GM18505 (cell line): ENCODE data around the gene CRYBG1.

ENCODE experiments used
- ATAC-seq: cut with Tn5 transposase; IDR thresholded peaks from one replicate; pipeline ENCODE4 v1.9.1; 2021; ENCODE audit not compliant: unreplicated experiment
- POLR2A ChIP-seq: IDR thresholded peaks from 4 replicates; pipeline ENCODE4 v1.6.1; 2011; ENCODE audit warnings: borderline replicate concordance; ENCODE audit not compliant: insufficient read depth, insufficient read length; ENCODE audit errors: extremely low read depth

Gene CRYBG1

DNA sequence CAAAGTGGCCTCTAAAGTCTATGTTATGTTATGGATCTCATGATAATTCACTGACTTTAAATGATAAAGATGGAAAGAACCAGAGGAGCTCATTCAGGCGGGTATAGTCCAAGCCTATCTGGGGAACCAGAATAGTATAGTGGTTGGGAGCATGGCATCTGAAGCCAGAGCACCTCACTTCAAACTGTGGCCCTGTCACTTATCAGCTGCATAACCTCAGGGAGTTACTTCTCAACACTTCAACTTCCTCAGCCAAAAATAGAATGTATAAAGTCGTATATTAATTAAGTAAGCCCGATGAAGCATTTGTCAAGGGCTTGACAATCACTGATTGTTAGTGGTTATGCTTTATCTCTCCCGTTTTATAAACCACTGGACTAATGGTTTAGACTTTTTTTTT, 156.1 kb downstream of the CRYBG1 start:
- ATAC-seq: no peak
- no peak for TF ChIP-seq POLR2A

DNA sequence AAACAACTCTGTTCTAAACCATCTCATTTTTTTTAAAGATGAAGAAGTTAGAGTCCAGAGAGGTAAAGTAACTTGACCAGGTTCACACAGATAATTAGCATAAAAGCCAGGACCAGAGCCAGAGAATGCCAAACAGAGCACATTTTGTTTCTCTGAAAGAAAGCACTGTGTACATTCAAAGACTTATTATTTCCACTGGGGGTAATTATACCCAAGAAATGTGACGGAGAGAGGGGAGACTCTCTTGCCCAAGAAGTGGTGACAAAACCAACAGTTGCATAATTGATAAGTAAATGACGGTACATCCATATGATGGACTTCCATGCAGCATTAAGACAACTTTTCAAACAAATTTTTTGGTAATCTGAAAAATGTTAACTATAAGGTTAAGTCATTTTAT, 157.2 kb downstream of the CRYBG1 start:
- ATAC-seq: no peak
- TF ChIP-seq POLR2A: no peak

DNA sequence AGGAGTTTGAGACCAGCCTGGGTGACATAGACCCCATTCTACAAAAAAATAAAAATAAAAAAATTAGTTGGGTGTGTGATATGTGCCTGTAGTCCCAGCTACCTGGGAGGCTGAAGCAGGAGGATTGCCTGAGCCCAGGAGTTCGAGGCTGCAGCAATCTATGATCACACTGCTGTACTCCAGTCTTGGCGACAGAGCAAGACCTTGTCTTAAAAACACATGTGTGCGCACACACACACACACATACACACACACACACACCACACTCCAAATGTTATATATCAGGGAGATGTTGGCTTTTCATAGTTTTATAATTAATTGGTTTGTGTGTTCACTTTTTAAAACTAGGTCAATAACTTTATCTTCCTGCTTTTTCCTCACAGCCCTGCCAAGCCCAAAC, 158.2 kb downstream of the CRYBG1 start:
- ATAC-seq: no peak
- TF ChIP-seq POLR2A: no peak

DNA sequence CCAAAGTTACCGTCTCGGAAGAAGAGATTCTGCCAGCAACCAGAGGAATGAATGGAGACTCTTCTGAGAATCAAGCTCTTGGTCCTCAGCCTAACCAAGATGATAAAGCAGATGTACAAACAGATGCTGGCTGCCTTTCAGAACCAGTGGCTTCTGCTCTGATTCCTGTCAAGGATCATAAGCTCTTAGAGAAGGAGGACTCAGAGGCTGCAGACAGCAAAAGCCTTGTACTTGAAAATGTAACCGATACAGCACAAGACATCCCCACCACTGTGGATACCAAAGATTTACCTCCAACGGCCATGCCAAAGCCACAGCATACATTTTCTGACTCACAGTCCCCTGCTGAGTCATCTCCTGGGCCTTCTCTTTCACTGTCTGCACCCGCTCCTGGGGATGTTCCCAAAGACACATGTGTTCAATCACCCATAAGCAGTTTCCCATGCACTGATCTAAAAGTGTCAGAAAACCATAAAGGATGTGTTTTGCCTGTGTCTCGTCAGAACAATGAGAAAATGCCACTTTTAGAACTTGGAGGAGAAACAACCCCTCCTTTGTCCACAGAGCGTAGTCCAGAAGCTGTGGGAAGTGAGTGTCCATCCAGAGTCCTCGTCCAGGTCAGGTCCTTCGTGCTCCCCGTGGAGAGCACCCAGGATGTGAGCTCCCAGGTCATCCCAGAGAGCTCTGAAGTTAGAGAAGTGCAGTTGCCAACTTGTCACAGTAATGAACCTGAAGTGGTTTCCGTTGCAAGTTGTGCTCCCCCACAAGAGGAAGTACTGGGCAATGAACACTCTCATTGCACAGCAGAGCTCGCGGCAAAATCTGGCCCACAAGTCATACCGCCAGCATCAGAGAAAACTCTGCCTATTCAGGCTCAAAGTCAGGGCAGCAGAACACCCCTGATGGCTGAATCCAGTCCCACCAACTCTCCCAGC, 159.2 kb downstream of the CRYBG1 start:
- peak; percentile 51 for TF ChIP-seq POLR2A

DNA sequence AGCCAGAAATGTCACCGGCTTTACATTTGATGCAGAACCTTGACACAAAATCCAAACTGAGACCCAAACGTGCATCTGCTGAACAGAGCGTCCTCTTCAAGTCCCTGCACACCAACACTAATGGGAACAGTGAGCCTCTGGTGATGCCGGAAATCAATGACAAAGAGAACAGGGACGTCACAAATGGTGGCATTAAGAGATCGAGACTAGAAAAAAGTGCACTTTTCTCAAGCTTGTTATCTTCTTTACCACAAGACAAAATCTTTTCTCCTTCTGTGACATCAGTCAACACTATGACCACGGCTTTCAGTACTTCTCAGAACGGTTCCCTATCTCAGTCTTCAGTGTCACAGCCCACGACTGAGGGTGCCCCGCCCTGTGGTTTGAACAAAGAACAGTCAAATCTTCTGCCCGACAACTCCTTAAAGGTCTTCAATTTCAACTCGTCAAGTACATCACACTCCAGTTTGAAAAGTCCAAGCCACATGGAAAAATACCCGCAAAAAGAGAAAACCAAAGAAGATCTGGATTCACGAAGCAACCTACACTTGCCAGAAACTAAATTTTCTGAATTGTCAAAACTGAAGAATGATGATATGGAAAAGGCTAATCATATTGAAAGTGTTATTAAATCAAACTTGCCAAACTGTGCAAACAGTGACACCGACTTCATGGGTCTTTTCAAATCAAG, 160.3 kb downstream of the CRYBG1 start:
- peak; percentile 42 for TF ChIP-seq POLR2A
- peak; percentile 49 for ATAC-seq

More for the DNA sequence above, 159.2 kb downstream of the CRYBG1 start:
- peak; percentile 44 for ATAC-seq

DNA sequence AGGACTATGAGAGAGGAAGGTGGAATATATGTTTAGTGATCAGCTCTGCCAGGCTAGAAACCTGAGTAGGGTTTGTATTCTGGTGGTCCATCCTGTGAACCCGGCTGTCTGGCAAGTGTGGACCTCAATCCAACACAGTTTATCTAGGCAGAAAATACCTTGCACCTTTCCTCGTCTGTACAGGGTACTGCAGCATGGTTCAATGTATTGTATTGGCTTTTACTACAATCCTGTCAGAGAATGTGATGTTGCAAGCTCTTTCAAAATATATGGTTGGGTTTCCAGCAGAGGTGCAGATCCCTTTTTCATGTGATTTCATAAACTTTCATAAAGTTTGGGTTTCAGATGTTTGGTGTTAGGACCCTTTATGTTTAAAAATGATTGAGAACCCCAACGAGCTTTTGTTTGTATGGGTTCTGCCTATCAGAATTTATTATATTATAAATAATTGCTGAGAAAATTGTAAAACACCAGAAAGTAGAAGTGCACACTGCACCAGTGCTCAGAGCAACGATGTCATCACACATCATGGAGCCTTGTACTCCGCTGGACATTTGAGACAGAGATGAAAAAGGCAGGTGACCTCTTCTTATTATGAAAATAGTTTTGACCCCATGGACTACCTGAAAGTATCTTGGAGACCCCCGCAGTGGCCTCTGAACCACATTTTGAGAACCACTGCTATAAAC, 162.2 kb downstream of the CRYBG1 start:
- ATAC-seq: no peak
- TF ChIP-seq POLR2A: no peak

DNA sequence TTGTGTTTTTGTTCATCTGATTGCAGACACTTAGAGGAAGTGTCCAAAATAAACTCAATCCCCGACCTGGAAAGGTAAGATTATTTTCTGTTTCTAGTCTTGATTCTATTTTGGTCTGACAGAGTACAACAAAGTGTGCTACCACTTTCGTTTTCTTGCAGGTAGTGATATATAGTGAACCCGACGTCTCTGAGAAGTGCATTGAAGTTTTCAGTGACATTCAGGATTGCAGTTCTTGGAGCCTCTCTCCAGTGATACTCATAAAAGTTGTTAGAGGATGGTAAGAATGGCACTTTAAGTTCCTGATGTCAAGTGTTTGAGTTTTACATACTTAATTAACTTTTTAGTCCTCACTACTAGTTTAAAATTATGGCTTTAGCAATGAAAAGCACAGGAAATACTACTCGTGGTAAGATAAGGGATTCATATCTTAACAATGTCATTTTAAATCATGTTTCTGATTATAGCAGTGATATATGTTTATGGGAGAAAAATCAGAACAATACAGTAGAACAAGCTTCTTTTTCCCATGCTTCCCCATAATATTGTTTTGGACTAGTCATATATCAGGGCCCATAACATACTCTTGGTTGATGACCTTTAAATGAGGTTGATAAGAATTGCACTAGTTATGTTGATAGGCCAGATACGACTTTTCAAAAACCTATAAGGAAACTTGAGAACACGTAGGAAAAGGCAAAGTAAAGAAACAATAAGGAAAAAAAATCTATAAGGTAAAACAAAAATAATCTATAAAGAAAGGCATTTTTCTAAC, 164.8 kb downstream of the CRYBG1 start:
- peak; percentile 46 for ATAC-seq
- peak; percentile 35 for TF ChIP-seq POLR2A

DNA sequence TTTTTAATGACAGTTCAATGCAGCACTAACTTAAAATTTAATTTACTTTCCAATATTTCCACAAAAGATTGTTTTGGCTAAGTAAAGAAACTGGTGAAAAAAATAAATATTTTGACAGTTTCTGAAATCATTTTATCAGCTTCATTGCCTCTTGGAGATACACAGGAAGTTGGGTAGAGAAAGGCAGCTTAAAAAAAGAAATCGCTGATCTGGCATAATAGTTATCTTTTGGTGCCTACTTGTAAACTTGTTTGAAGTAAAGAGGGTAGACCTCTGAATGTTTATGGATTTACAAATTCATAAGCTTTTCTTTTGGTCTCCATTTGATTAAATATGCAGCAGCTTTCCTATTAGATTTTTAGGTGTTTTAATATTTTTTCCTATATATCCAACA, 165.4 kb downstream of the CRYBG1 start:
- no peak for ATAC-seq
- TF ChIP-seq POLR2A: no peak

DNA sequence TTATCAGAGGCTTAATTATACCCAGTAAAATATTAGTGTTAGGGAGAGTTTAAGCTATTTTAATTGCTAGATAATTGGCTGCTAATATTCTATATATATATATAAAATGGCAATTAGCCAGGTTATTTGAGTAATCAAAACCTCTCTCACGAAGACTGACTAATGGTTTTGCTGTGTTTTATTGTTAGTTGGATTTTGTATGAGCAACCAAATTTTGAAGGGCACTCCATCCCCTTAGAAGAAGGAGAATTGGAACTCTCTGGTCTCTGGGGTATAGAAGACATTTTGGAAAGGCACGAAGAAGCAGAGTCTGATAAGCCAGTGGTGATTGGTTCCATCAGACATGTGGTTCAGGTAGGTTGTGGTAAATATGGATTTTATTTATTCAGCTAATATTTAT, 166.6 kb downstream of the CRYBG1 start:
- ATAC-seq: no peak
- no peak for TF ChIP-seq POLR2A

DNA sequence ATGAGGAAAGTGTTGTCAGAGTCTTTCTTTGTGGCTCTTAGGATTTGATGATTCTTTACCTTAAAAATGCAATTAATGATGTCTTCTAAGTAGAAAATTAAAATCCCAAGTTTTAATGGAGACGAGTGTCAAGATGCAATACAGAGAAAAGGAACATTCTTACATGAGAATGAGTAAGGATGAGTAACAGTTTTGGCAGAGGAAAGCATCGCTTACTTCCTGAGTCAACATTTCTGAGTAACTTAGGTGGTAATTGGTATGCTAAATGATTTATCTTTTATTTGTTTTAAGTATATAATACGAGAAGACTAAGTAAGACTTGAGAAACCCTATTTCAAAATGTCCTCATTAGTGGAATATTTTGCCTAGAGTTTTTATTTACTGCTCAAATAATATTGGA, 167.5 kb downstream of the CRYBG1 start:
- TF ChIP-seq POLR2A: no peak

DNA sequence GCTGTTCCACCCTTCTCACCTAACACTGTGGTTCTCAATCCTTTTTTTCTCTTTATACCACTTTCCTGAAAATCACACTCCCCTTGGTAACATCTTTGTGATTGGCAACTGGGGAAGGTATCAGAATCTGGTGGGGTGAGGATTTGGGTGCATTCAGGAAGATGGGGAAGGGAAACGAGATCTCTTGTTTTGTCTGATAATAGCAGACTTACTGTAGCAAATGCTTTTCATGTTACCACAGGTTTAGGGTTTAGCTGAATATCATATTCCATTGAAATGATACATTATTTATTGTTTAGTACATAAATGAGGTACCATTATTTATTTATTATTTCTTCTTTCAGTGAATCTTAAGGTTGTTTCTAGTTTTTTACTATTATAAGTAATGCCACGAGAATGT, 168.0 kb downstream of the CRYBG1 start:
- TF ChIP-seq POLR2A: no peak
- ATAC-seq: no peak

More for the DNA sequence above, 167.5 kb downstream of the CRYBG1 start:
- ATAC-seq: no peak

DNA sequence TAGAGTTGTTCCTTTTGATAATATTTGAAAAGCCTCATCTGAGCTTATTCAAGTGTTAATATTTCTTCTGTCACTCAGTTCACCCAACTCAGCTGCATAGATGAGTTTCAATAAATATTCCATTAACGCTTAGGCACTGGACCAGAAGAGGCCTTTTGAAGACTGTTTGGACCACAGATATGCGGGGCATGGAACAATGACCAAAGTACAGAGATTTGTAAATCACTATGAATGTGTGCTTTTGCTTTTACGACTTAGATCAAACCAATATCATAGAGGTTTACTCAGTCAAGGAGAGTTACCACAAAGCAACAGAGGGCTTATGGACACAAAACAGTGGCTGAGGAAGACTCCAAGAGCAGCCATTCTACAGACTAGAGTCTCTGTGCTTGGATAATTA, 168.9 kb downstream of the CRYBG1 start:
- no peak for TF ChIP-seq POLR2A
- ATAC-seq: no peak

DNA sequence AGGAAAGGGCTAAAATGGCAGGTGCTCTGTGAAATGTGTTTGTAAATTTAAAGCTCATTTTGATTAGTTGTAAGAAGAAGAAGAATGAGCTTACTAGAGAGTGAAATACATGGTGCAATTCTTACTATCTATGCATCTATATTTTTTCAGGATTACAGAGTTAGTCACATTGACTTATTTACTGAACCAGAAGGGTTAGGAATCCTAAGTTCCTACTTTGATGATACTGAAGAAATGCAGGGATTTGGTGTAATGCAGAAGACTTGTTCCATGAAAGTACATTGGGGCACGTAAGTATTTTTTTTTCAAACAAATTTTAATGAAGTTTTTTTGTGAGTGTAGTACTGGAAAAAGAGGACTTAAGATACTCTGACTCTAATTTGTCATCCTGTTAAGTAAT, 169.5 kb downstream of the CRYBG1 start:
- no peak for TF ChIP-seq POLR2A
- no peak for ATAC-seq
